Fibroblast of pulmonary artery (primary cell): ENCODE measurements around the gene USP3.

Experiments used
- DNase-seq: peaks from one replicate; pipeline ENCODE4 v3.0.0-alpha.2; 2010; ENCODE audit warnings: low read depth
- H3K4me3 ChIP-seq: replicated peaks from 2 replicates; pipeline ENCODE4 v1.5.1; 2011; ENCODE audit warnings: low read depth, mild to moderate bottlenecking, control low read depth, low read length, moderate library complexity
- TF ChIP-seq, protein P1 (sequence below): IDR thresholded peaks from 2 replicates; pipeline ENCODE4 v1.5.1; 2011; ENCODE audit warnings: mild to moderate bottlenecking, control low read depth, low read length, inconsistent platforms; ENCODE audit errors: missing control alignments

Gene USP3, protein sequence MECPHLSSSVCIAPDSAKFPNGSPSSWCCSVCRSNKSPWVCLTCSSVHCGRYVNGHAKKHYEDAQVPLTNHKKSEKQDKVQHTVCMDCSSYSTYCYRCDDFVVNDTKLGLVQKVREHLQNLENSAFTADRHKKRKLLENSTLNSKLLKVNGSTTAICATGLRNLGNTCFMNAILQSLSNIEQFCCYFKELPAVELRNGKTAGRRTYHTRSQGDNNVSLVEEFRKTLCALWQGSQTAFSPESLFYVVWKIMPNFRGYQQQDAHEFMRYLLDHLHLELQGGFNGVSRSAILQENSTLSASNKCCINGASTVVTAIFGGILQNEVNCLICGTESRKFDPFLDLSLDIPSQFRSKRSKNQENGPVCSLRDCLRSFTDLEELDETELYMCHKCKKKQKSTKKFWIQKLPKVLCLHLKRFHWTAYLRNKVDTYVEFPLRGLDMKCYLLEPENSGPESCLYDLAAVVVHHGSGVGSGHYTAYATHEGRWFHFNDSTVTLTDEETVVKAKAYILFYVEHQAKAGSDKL

DNA sequence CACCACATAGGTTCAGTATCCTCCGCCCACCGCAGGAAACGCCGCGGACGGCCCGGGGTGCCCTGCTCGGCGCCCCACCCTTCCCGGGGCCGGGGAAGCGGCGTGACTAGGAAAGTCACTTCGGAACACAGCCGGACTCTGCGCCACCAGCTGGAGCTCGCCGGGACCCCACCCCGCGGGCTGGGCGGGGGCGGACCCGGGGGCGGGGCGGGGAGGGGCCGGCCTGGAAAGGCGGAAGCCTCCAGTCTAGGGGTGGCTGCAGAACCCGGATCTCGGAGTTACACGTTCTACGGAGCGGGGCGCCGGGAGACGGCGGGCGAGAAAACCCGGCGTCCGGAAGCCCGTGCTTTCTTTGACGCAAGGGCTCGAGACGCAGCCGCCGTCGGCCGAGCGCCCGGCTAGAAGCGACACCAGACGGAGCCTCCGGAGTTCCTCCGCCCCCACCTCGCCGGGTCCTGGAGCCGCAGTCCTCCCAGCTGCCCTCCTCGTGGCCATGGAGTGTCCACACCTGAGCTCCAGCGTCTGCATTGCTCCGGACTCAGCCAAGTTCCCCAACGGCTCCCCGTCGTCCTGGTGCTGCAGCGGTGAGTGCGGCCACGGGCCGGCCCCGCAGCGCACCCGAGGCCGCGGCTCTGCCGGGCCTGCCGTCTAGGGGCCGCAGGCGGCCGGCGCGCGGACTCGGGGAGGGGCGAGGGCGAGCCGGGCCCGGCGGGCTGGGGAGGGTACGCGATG, at the start of gene USP3:
Gene USP3 (plus strand): TSS at position 347 of the 732 bp plus-strand sequence. CDS start 147 bp downstream, at position 494.
- TF ChIP-seq, protein P1, sequence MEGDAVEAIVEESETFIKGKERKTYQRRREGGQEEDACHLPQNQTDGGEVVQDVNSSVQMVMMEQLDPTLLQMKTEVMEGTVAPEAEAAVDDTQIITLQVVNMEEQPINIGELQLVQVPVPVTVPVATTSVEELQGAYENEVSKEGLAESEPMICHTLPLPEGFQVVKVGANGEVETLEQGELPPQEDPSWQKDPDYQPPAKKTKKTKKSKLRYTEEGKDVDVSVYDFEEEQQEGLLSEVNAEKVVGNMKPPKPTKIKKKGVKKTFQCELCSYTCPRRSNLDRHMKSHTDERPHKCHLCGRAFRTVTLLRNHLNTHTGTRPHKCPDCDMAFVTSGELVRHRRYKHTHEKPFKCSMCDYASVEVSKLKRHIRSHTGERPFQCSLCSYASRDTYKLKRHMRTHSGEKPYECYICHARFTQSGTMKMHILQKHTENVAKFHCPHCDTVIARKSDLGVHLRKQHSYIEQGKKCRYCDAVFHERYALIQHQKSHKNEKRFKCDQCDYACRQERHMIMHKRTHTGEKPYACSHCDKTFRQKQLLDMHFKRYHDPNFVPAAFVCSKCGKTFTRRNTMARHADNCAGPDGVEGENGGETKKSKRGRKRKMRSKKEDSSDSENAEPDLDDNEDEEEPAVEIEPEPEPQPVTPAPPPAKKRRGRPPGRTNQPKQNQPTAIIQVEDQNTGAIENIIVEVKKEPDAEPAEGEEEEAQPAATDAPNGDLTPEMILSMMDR: no peak
- H3K4me3 ChIP-seq: peak within 1 kb of the TSS; percentile 81
- DNase-seq: peak; percentile 97

DNA sequence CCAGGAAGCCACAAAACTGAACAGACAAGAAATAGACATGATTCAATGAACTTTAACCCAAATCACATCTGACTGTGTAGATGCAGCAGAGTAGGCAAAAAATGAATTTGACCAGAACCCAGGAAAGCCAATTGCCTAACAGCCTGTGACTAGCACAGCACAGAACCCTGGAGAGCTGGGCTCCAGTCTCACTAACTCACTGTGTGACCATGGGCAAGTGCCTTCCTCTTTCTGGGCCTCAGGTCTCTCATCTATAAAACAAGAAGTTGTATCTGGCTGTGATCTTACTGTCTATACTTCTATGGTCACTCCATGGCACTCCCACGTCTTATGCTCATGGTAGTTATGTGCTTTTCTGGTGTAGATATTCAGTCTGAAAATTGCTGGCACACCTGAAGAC, 48.1 kb upstream of the USP3 start:
- TF ChIP-seq, protein P1: no peak
- no peak overlapping the region for H3K4me3 ChIP-seq
- no peak for DNase-seq

DNA sequence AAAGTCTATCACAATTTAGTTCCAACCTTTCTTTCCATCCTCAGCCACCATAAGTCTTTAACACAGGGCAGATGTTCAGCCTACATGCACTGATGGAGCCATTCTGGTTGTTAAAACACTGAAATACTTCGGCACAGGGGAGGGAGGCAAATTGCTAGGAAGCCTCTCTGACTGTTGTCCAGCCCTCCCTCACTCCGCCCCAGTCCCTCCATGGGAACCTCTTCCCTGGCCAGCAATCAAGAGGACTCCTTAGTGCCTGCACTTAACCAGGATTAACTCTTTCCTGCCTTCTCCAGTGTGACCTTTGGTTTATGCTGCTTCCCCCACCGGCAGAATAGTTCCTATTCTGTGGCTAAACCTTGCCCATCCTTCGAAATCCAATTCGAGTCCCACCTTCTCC, 47.0 kb upstream of the USP3 start:
- no peak for DNase-seq
- H3K4me3 ChIP-seq: no peak overlapping the region

GRCh38 chr15:63458026-63458425, 46.4 kb upstream of the USP3 start:
- no peak for DNase-seq
- H3K4me3 ChIP-seq: no peak overlapping the region
- TF ChIP-seq, protein P1: no peak

More for the DNA sequence above, 47.0 kb upstream of the USP3 start:
- TF ChIP-seq, protein P1: no peak

GRCh38 chr15:63458794-63459395, 45.5 kb upstream of the USP3 start:
- DNase-seq: no peak
- TF ChIP-seq, protein P1: no peak
- H3K4me3 ChIP-seq: no peak overlapping the region

GRCh38 chr15:63460210-63461155, 43.9 kb upstream of the USP3 start:
- TF ChIP-seq, protein P1: no peak
- no peak overlapping the region for H3K4me3 ChIP-seq
- DNase-seq: no peak
